ENCODE results near the gene ZCCHC24. TPM values are rescaled to one million over a fixed set of nuclear protein-coding genes. Genes with fewer than 3 reads are reported as not detected.

Gene ZCCHC24
- total RNA-seq, 1 donor from 2014 or later = 1.3 TPM

DNA sequence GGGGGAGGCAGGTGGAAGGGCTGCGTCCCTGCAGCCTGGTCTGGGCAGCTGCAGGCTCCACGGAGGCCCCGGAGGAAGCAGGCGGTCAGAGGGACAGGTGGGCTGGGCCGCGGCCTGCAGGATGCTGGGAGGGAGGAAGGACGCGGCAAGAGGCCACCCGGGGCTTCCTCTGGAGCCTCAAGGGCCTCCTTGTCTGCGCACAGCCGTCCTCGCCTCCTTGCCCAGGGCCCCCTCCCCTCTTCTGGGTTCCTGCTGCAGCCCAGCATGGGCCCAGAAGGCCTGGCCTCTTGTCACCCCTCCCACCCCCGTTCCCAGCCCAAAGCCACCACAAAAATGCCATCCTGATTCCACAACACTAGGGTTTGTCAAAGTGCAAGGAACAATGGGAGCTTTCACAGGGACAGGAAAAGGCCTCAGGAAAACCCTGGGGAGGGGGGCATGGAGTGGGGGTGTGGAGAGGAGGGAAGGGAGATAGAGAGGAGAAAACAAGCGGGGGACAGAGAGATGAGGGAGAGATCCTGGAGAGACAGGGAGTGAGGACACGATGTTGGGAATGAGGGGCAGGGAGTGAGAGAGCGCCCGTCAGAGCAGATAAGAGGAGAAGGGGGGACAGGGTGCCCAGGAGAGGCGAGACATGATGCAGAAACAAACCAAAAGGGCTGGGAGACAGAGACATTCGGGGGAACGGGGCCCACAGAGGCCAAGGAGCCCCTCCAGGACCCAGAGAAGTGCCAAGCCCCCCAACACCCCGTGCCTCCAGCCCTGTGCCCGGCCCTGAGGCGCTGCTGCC is 41.8 kb downstream of the ZCCHC24 start:
- ChIA-PET CTCF (no interaction called here), POLR2A (no interaction called here)
- no peak for TF ChIP-seq CTCF (IDR thresholded peaks at IDR 0.05)
- ATAC-seq (ENCODE audit: low read depth) (no peak), DNase-seq (no peak)
- no peaks in the 10 kb centered on the region for H3K4me1 Mint-ChIP-seq
- H3K9me3 Mint-ChIP-seq = no peaks in the 10 kb centered on the region
- H3K27me3 Mint-ChIP-seq = no peaks in the 10 kb centered on the region
- no peaks in the 10 kb centered on the region for H3K36me3 Mint-ChIP-seq (ENCODE audit: low read depth)
- intact Hi-C loops (cut with micrococcal nuclease) = no loop called here
- no peak overlapping the region for H3K27ac Mint-ChIP-seq
- H3K4me3 Mint-ChIP-seq = no peak overlapping the region

DNA sequence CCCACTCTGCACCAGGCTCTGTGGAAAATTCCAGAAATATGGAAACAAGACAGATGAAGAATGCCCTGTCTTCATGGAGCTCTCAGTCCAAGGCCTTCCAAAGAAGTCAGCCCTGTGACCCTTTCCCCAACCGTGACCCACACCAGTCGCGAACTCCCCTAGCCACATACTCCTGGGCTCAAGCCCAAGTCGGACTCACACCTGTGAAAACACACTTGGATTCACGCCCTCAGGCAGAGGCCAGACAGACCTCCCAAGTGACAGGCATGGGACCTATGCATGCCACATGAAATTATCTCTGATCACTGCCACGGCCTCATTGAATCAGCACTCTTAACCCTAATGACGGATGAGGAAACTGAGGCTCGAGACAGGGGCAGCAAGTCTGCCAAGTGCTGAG is 42.5 kb downstream of the ZCCHC24 start:
- DNase-seq = no peak
- H3K9me3 Mint-ChIP-seq = no peaks in the 10 kb centered on the region
- ChIA-PET CTCF (no interaction called here), POLR2A (no interaction called here)
- H3K36me3 Mint-ChIP-seq (ENCODE audit: low read depth) = no peaks in the 10 kb centered on the region
- H3K27me3 Mint-ChIP-seq = no peaks in the 10 kb centered on the region
- intact Hi-C loops (cut with micrococcal nuclease) = no loop called here
- ATAC-seq (ENCODE audit: low read depth) = no peak
- no peak overlapping the region for H3K27ac Mint-ChIP-seq
- no peaks in the 10 kb centered on the region for H3K4me1 Mint-ChIP-seq
- no peak for TF ChIP-seq CTCF (IDR thresholded peaks at IDR 0.05)
- H3K4me3 Mint-ChIP-seq = no peak overlapping the region

GRCh38 chr10:79402625-79402946 is 42.8 kb downstream of the ZCCHC24 start:
- H3K9me3 Mint-ChIP-seq = no peaks in the 10 kb centered on the region
- no peaks in the 10 kb centered on the region for H3K27me3 Mint-ChIP-seq
- CTCF ChIA-PET = no interaction called here
- no peak overlapping the region for H3K4me3 Mint-ChIP-seq
- POLR2A ChIA-PET = no interaction called here
- intact Hi-C loops (cut with micrococcal nuclease) = no loop called here
- DNase-seq (no peak), ATAC-seq (ENCODE audit: low read depth) (no peak)
- TF ChIP-seq CTCF (IDR thresholded peaks at IDR 0.05) = no peak
- H3K36me3 Mint-ChIP-seq (ENCODE audit: low read depth) = no peaks in the 10 kb centered on the region
- H3K4me1 Mint-ChIP-seq = no peaks in the 10 kb centered on the region
- H3K27ac Mint-ChIP-seq = no peak overlapping the region

DNA sequence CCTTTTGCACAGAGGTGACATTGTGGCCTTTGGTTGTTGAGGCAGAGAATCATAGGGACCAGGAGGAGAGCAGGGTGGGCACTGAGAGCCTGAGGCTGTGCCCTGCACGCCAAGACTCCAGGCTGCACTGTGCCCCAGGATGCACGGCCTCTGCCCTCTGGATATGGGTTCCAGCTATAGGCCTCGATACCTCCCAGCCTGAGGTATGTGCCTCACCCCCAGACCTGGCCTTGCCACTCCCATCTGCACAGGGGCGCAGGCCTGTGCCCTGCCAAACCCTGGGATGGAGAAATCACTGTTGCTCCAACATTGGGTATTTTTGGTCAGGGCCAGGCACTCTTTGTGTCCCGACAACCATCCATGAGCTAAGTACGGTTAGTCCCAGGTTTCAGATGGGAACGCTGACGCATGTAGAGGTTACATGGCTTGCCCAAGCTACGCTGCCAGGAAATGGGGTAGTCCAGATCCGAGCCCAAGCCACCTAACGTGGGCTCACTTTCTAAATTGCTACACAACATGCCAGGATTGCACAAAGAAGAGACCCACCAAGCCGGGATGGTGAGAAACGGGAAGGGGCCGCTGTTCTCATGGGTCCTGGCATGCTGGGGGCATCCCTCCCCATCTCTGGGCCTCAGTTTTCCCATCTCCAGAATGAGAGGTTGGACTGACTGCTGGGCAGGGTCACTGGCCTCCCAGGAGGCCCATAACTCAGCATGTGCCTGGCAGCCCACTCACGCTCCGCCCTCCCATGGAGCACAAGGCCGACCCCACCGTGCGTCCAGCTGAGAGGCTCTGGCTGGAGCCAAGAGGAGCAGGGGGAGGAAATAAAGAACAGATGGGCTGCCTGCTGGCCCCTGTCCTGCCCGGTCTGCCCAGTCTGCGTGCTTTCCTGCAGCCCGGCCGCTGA is 44.2 kb downstream of the ZCCHC24 start:
- H3K9me3 Mint-ChIP-seq = no peaks in the 10 kb centered on the region
- intact Hi-C loops (cut with micrococcal nuclease) = no loop called here
- H3K36me3 Mint-ChIP-seq (ENCODE audit: low read depth) = no peaks in the 10 kb centered on the region
- no peaks in the 10 kb centered on the region for H3K4me1 Mint-ChIP-seq
- TF ChIP-seq CTCF (IDR thresholded peaks at IDR 0.05) = no peak
- ChIA-PET CTCF (no interaction called here), POLR2A (no interaction called here)
- no peak overlapping the region for H3K27ac Mint-ChIP-seq
- no peak for DNase-seq
- no peaks in the 10 kb centered on the region for H3K27me3 Mint-ChIP-seq
- H3K4me3 Mint-ChIP-seq = no peak overlapping the region
- ATAC-seq (ENCODE audit: low read depth) = no peak

DNA sequence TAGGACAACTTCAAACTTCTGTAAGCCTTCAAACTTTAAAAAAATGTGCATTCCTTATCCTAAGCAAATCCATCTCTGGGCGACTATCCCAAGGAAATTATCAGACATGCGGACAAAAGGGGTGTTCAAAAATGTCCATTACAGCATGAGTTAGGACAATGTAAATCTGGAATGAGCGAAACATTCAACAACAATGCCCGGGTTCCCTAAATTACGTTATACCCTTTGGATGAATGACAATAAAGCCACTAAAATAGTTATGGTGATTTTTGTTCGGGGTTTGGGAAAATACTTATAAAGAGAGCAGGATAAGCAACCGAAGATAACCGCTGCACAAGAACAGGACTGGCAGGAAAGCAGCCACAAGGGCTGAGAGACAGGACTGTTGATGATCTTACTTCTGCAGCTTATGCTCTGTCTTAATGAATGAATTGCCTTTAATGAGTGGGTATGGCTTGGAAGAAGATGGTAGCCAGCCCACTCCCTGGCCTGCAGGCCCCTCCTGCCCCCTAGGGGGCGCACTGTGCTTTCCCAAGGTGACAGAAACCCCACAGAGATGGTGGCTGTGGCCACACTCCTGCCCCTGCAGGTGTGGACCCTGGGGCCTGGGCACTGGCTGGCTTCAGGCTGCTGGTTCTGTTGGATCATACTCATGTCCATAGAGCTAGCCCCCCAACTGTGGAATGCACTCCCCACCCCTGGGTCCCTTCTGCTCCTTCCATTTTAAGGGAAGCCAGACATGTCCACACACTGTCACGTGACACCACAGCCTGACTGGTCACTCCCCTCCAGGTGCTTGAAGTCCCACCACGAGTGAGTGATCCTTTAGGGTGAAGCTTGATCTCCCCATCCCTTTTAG is 45.0 kb downstream of the ZCCHC24 start:
- Mint-ChIP-seq H3K4me1 (no peaks in the 10 kb centered on the region), H3K4me3 (no peak overlapping the region), H3K27ac (no peak overlapping the region), H3K9me3 (peaks cover 2% of the 10 kb centered on the region), H3K27me3 (no peaks in the 10 kb centered on the region), H3K36me3 (ENCODE audit: low read depth) (no peaks in the 10 kb centered on the region)
- no peak for TF ChIP-seq CTCF (IDR thresholded peaks at IDR 0.05)
- ATAC-seq (ENCODE audit: low read depth) (no peak), DNase-seq (no peak)
- intact Hi-C loops (cut with micrococcal nuclease) = no loop called here
- ChIA-PET CTCF (no interaction called here), POLR2A (no interaction called here)
